Measurements from ENCODE around the gene RAI14.

- TF ChIP-seq CTCF (IDR thresholded peaks at IDR 0.05) (no peak), POLR2A (IDR thresholded peaks at IDR 0.05) (no peak)
These were observed 186.4 kb downstream of the RAI14 start for GRCh38 chr5:34842554-34842953.

Measured in right lobe of liver (tissue), 4 donors.